A673 (cell line): ENCODE results near the gene GBA2.

ENCODE experiments used
- CTCF ChIP-seq: fragments of 300-800, 200-600 bp; sonication (generic); conservative IDR thresholded peaks from 2 replicates; pipeline ENCODE4 v1.5.1; 2017; ENCODE audit warnings: low read depth, mild to moderate bottlenecking, antibody characterized with exemption, low read length, moderate library complexity, mixed read lengths
- EZH2 ChIP-seq: fragments of 200-600 bp; sonication (generic); IDR thresholded peaks from 2 replicates; pipeline ENCODE4 v1.6.1; 2017; ENCODE audit warnings: borderline replicate concordance, low read depth, mild to moderate bottlenecking, mixed read lengths, antibody characterized with exemption, low read length; ENCODE audit not compliant: poor library complexity, severe bottlenecking

DNA sequence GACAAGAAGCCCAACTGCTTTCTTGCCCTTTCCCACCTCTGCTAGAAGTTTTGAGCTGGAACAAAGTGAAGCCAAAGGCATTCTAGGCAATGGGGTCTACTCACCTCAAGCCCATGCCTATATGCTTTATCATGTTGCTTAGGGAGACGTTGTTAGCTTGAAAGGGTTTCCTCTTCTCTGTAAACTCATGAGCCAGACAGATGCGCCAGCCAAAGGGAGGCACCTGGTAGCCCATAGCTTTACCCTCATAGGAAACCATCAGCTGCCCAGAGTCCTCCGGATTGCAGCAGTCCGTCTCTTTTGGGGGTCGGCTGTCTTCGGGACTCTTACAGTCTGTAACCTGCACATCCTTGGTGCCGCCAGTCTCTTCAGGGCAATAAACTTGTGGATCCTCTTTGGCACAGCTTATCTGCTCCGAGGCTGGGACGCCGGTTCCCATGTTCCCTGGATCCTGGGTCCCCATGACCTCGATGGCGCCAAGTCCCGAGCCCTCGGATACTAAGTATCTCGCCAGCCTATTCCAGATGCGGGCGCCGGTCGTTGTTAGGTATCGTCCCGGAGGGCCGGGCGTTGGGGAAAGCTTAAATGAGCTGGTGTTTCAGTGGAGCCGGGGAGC, 678 bp downstream of the GBA2 start:
- TF ChIP-seq CTCF (no peak), EZH2 (no peak)
